SK-N-SH (cell line): Measurements from ENCODE around the gene CARD14. TPM values are rescaled to one million over a fixed set of nuclear protein-coding genes. Genes with fewer than 3 reads are reported as not detected.

Experiments
- CTCF ChIA-PET: fragments of 300-600, 350-600 bp; formaldehyde crosslinking; extraction: SDS; loops from one replicate; lab custom pipeline; 2021; lab: Yijun Ruan, JAX
- POLR2A ChIA-PET: fragments of 350-600 bp; sonication (Branson Sonifier 250); formaldehyde crosslinking; extraction: SDS; loops from one replicate; lab custom pipeline; 2020; ENCODE audit warnings: antibody characterized with exemption, inconsistent platforms; lab: Yijun Ruan, JAX
- DNase-seq: peaks from one replicate; pipeline ENCODE4 v3.0.0; 2012
- H2AFZ ChIP-seq: fragments of 200-600 bp; sonication (generic); 2 replicates; pipeline ENCODE4 v1.8.1; 2016; ENCODE audit warnings: antibody characterized with exemption, mild to moderate bottlenecking, low read depth
- H3F3A ChIP-seq: fragments of 200-600 bp; sonication (generic); replicated peaks from 2 replicates; pipeline ENCODE3; 2016; ENCODE audit warnings: antibody characterized with exemption, mild to moderate bottlenecking; ENCODE audit not compliant: insufficient read depth
- H3K27ac ChIP-seq, 2 experiments: fragments of 200-500 bp in 1 of 2; fragments of 200-600 bp in 1 of 2; sonication (Bioruptor generic) in 1 of 2; sonication (generic), shearing (Covaris generic) in 1 of 2; 2 replicates each; pipeline versions ENCODE4 v1.5.1 to v1.6.1; 2014 to 2016; ENCODE audit warnings: low read depth in 2 of 2, inconsistent platforms in 1 of 2, low read length in 1 of 2, mild to moderate bottlenecking in 1 of 2, mixed read lengths in 1 of 2
- H3K27me3 ChIP-seq: fragments of 200-600 bp; sonication (generic), shearing (Covaris generic); 2 replicates; pipeline ENCODE4 v1.6.1; 2016; ENCODE audit warnings: mixed run types; ENCODE audit not compliant: insufficient read depth
- H3K36me3 ChIP-seq, 2 experiments: fragments of 200-500 bp in 1 of 2; fragments of 200-600 bp in 1 of 2; sonication (Bioruptor generic) in 1 of 2; sonication (generic) in 1 of 2; replicated peaks in 1 of 2; 2 replicates each; pipeline versions ENCODE3 to v1.5.1; 2014 to 2016; ENCODE audit warnings: low read length in 1 of 2, mild to moderate bottlenecking in 1 of 2; ENCODE audit not compliant: insufficient read depth in 2 of 2, control insufficient read depth in 1 of 2
- H3K4me1 ChIP-seq, 2 experiments: fragments of 200-500 bp in 1 of 2; fragments of 200-600 bp in 1 of 2; sonication (Bioruptor generic) in 1 of 2; sonication (generic), shearing (Covaris generic) in 1 of 2; 2 replicates each; pipeline versions ENCODE4 v1.5.1 to v1.6.1; 2014 to 2016; ENCODE audit warnings: low read depth in 1 of 2, low read length in 1 of 2, mixed run types in 1 of 2; ENCODE audit not compliant: insufficient read depth in 2 of 2, control insufficient read depth in 1 of 2
- H3K4me2 ChIP-seq: fragments of 200-600 bp; sonication (generic), shearing (Covaris generic); 2 replicates; pipeline ENCODE4 v1.6.1; 2017; ENCODE audit warnings: mixed run types
- H3K4me3 ChIP-seq, 2 experiments: fragments of 200-500 bp in 1 of 2; fragments of 200-600 bp in 1 of 2; sonication (Bioruptor generic) in 1 of 2; sonication (generic), shearing (Covaris generic) in 1 of 2; 2 replicates each; pipeline versions ENCODE4 v1.5.1 to v1.8.1; 2014 to 2016; ENCODE audit warnings: low read depth in 2 of 2, inconsistent platforms in 1 of 2, low read length in 1 of 2, mild to moderate bottlenecking in 1 of 2, mixed read lengths in 1 of 2, moderate library complexity in 1 of 2
- H3K79me2 ChIP-seq: fragments of 200-600 bp; sonication (generic); 2 replicates; pipeline ENCODE4 v1.8.1; 2017; ENCODE audit warnings: mild to moderate bottlenecking; ENCODE audit not compliant: insufficient read depth
- H3K9ac ChIP-seq: fragments of 200-600 bp; sonication (generic); 2 replicates; pipeline ENCODE4 v1.6.1; 2017; ENCODE audit warnings: mixed run types
- H3K9me2 ChIP-seq: fragments of 200-600 bp; sonication (generic); 2 replicates; pipeline ENCODE4 v1.6.1; 2017; ENCODE audit warnings: mixed run types
- H3K9me3 ChIP-seq: fragments of 200-600 bp; sonication (generic); 2 replicates; pipeline ENCODE4 v1.6.1; 2017; ENCODE audit warnings: mixed run types, mild to moderate bottlenecking, moderate library complexity
- H4K20me1 ChIP-seq: fragments of 200-600 bp; sonication (generic); 2 replicates; pipeline ENCODE4 v1.6.1; 2017; ENCODE audit warnings: mild to moderate bottlenecking, mixed run types; ENCODE audit not compliant: insufficient read depth
- CHD2 ChIP-seq: fragments of 150-350 bp; IDR thresholded peaks from 2 replicates; pipeline ENCODE4 v1.6.1; 2018; ENCODE audit warnings: low read length; ENCODE audit not compliant: partially characterized antibody
- CTCF ChIP-seq: fragments of 200-600 bp; sonication (generic); IDR thresholded peaks from 2 replicates; pipeline ENCODE4 v1.6.1; 2017; ENCODE audit warnings: antibody characterized with exemption, mild to moderate bottlenecking, moderate library complexity
- ELF1 ChIP-seq: IDR thresholded peaks from 2 replicates; pipeline ENCODE4 v1.4.0; 2012
- EZH2phosphoT487 ChIP-seq: fragments of 200-600 bp; sonication (generic); IDR thresholded peaks from 2 replicates; pipeline ENCODE4 v1.6.1; 2017; ENCODE audit warnings: low read depth, mixed run types, mild to moderate bottlenecking, antibody characterized with exemption, moderate library complexity, borderline replicate concordance
- FOXJ3 ChIP-seq: sonication (generic); formaldehyde crosslinking; IDR thresholded peaks from 2 replicates; pipeline ENCODE4 v1.5.1; 2020; ENCODE audit warnings: mild to moderate bottlenecking, missing genetic modification reagents
- IRF3 ChIP-seq: fragments of 150-350 bp; IDR thresholded peaks from 2 replicates; pipeline ENCODE4 v1.6.1; 2016; ENCODE audit warnings: mild to moderate bottlenecking, low read depth, low read length
- JUND ChIP-seq: IDR thresholded peaks from 2 replicates; pipeline ENCODE4 v1.4.0; 2012
- NFIC ChIP-seq: IDR thresholded peaks from 2 replicates; pipeline ENCODE4 v1.4.0; 2012; ENCODE audit warnings: borderline replicate concordance
- RAD21 ChIP-seq: IDR thresholded peaks from 2 replicates; pipeline ENCODE4 v1.6.1; 2012; ENCODE audit warnings: mild to moderate bottlenecking, low read length
- RCOR1 ChIP-seq: fragments of 150-350 bp; IDR thresholded peaks from 2 replicates; pipeline ENCODE4 v1.6.1; 2017; ENCODE audit warnings: antibody characterized with exemption, low read length
- RFX5 ChIP-seq: IDR thresholded peaks from 2 replicates; pipeline ENCODE4 v1.6.1; 2012; ENCODE audit warnings: mild to moderate bottlenecking, improper control_type of control experiment, low read length
- WGBS: methylation state at CpG from one replicate; pipeline ENCODE4 v1.1.6; 2017; ENCODE audit warnings: low lambda C conversion rate; 5-methylcytosine and 5-hydroxymethylcytosine counted together
- polyA plus RNA-seq, 3 experiments: library from polyadenylated mRNA; depleted of rRNA; stranded (reverse); fragments of >200 nt; gene quantifications; 2 replicates each; pipeline ENCODE4 v1.2.3, GENCODE V29; 2012
- TF ChIP-seq, protein P1 (sequence below): IDR thresholded peaks from 2 replicates; pipeline ENCODE4 v1.6.1; 2012; ENCODE audit warnings: mild to moderate bottlenecking, low read depth, low read length, moderate library complexity
- TF ChIP-seq, protein P2 (sequence below): IDR thresholded peaks from 2 replicates; pipeline ENCODE4 v1.4.0; 2012; ENCODE audit warnings: low read depth

The CARD14 gene
- polyA plus RNA-seq, 1 of the 3 experiments (the other 2 are of a cell fraction) = 0.05 TPM

DNA sequence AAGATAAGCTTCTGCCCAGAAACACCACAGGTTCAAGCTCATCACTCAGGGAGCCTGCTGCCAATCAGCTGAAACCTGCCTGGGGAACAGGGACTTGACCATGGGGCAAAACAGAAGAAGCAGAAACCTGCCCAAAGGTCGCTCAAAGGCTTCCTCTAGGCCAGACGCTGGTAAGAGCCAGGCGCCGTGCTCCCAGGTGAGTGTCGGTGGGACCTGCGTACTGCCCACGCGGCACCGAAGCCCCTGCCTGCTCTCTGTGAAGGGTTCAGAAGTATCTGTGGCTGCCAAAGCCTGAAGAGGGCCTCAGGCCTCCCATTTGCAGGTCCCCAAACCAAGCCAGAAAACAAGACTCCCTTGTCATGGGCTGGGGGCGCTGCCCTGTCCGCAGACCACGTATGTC is 39.9 kb downstream of the CARD14 start:
- H3K9me3 ChIP-seq = no peaks in the 10 kb centered on the region
- peaks cover 12 to 59% of the 10 kb centered on the region in 2 experiments for H3K36me3 ChIP-seq
- ChIA-PET CTCF (interaction anchor here (1.3 kb wide), 1 partner anchor 108 kb away, joined by 3 read pairs; the partner anchor contains the start of gene GAA), POLR2A (no interaction called here)
- DNase-seq = no peak
- no peak for TF ChIP-seq CHD2
- TF ChIP-seq, protein P1, sequence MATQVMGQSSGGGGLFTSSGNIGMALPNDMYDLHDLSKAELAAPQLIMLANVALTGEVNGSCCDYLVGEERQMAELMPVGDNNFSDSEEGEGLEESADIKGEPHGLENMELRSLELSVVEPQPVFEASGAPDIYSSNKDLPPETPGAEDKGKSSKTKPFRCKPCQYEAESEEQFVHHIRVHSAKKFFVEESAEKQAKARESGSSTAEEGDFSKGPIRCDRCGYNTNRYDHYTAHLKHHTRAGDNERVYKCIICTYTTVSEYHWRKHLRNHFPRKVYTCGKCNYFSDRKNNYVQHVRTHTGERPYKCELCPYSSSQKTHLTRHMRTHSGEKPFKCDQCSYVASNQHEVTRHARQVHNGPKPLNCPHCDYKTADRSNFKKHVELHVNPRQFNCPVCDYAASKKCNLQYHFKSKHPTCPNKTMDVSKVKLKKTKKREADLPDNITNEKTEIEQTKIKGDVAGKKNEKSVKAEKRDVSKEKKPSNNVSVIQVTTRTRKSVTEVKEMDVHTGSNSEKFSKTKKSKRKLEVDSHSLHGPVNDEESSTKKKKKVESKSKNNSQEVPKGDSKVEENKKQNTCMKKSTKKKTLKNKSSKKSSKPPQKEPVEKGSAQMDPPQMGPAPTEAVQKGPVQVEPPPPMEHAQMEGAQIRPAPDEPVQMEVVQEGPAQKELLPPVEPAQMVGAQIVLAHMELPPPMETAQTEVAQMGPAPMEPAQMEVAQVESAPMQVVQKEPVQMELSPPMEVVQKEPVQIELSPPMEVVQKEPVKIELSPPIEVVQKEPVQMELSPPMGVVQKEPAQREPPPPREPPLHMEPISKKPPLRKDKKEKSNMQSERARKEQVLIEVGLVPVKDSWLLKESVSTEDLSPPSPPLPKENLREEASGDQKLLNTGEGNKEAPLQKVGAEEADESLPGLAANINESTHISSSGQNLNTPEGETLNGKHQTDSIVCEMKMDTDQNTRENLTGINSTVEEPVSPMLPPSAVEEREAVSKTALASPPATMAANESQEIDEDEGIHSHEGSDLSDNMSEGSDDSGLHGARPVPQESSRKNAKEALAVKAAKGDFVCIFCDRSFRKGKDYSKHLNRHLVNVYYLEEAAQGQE = no peak
- no peak for TF ChIP-seq RCOR1
- no peak for TF ChIP-seq CTCF
- no peak for TF ChIP-seq ELF1
- TF ChIP-seq, protein P2, sequence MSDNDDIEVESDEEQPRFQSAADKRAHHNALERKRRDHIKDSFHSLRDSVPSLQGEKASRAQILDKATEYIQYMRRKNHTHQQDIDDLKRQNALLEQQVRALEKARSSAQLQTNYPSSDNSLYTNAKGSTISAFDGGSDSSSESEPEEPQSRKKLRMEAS = no peak
- TF ChIP-seq RFX5 = no peak
- no peak for TF ChIP-seq NFIC
- TF ChIP-seq RAD21 = no peak
- WGBS = 100% methylated on average over 8 of the region's 12 CpGs
- H3K4me2 ChIP-seq = no peak overlapping the region
- no peak overlapping the region for H3K27ac ChIP-seq
- no peaks in the 10 kb centered on the region for H3K27me3 ChIP-seq
- no peaks in the 10 kb centered on the region for H3K79me2 ChIP-seq
- no peaks in the 10 kb centered on the region for H3K4me1 ChIP-seq
- no peaks in the 10 kb centered on the region for H3K9me2 ChIP-seq
- no peaks in the 10 kb centered on the region for H3F3A ChIP-seq
- no peaks in the 10 kb centered on the region for H4K20me1 ChIP-seq
- no peak overlapping the region for H3K4me3 ChIP-seq
- H3K9ac ChIP-seq = no peak overlapping the region
- no peak overlapping the region for H2AFZ ChIP-seq

DNA sequence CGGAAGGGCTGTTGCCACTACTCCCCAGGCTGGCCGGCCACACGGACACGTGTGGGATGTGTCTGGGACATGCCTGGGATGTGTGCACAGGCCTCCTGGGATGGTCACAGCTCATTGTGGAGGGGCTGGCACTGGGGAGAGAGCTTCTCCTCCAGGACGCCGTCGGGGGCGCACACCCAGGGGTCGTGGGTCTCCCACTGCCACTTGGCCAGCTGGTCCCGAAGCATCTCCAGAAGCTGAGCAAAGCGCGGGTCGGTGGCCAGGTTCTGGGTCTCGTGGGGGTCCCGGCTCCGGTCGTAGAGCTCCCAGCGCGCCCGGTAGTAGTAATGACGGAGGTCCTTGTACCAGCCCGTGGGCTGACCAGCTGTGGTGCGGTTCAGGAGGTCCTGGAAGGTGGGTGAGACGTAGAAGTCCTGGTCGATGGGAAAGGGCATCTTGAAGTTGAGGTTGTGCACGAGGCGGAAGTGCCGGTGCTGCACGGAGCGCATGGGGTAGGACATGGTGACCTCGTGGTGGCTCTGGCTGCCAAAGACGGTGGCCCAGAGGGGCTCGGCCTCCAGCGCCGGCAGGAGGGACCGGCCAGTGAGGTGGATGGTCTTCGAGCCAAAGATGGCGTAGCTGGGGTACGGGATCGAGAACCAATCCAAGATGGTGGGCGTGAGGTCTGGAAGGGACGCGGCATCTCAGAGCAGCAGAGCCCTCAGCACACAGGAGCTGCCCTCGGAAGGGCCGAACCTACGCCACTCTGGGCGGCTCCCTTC is 40.7 kb downstream of the CARD14 start:
- Histone ChIP-seq H3K9ac (no peak overlapping the region), H3K4me2 (no peak overlapping the region), H3K9me3 (no peaks in the 10 kb centered on the region), H3K4me1 (no peaks in the 10 kb centered on the region), H3K27me3 (no peaks in the 10 kb centered on the region), H2AFZ (no peak overlapping the region), H3K4me3 (no peak overlapping the region), H3K27ac (no peak overlapping the region), H3F3A (no peaks in the 10 kb centered on the region), H3K36me3 (peaks cover 18 to 64% of the 10 kb centered on the region in 2 experiments), H3K79me2 (no peaks in the 10 kb centered on the region), H3K9me2 (no peaks in the 10 kb centered on the region), H4K20me1 (no peaks in the 10 kb centered on the region)
- ChIA-PET CTCF (interaction anchor here (1.3 kb wide), 1 partner anchor 109 kb away, joined by 3 read pairs; the partner anchor contains the start of gene GAA), POLR2A (no interaction called here)
- TF ChIP-seq EZH2phosphoT487 (no peak), FOXJ3 (CRISPR knock-in tag) (no peak), JUND (no peak), IRF3 (no peak)
- no peak for DNase-seq
- 97% methylated on average over 42 of the region's 47 CpGs for WGBS
